Activated T-helper 1 cell treated with anti-CD3 and anti-CD28 coated beads, Interleukin-2, amount 50 U/mL, for 16 hours (primary cell): ENCODE results near the gene TRMU.
"Not testable (repeated sequence)": the region's sequence is repeated elsewhere in the genome, so short reads cannot be mapped to it uniquely, and the experiment has no call there.

Experiments used
- DNase-seq, 2 donors: peaks; one replicate each; pipeline ENCODE4 v3.0.0-alpha.2; 2020; ENCODE audit warnings: low read depth in 1 of 2, low spot score in 1 of 2

TRMU gene

DNA sequence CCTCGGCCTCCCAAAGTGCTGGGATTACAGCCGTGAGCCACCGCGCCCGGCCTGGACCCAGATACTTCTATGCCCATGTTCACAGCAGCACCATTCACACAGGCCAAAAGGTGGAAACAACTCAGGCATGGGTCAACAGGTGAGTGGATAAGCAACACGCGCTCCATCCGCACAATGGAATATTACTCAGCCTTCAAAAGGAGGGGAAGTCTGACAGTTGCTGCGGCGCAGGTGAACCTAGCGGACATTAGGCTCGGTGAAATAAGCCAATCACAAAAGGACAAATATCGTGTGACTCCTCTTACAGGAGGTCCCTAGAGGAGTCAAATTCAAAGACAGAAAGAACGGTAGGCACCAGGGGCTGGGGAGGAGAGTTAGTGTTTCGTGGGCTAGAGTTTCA is 47.0 kb downstream of the TRMU start:
- DNase-seq = no peak

DNA sequence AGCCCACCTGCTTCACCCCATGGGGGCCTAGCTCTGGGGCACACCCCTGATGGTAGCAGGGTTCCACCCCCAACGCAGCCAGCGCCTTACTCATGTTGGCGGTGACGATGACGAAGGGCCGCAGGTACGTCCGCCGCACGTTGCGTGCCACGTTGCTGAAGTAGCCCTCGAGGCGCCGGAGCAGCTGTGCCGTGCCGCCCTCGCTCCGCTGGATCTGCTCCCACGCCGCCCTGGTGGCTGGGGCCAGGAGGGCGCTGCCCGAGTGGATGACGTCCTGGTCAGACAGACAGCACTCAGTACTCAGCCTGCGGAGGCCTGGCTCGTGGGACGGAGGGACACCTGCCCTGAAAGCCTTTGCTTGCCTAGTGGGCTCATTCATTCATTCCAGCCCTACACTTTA is 50.8 kb downstream of the TRMU start:
- DNase-seq = no peak

DNA sequence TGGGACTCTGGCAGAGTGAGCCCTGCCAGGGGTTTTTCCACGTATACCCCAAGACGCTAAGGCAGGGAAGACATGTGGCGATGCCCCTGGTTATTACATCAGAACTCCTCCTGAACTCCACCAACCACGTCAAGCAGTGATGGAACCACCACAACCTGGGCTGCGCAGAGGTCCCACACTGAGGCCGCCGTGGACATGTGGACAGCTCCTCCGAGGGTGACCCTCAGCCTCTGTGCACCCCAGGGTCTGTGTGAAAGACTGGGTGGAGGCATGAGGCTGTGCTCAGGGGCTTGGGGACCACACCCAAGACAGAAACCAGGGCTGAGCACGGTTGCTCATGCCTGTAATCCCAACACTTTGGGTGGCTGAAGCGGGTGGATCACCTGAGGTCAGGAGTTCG is 52.2 kb downstream of the TRMU start:
- no peak for DNase-seq

DNA sequence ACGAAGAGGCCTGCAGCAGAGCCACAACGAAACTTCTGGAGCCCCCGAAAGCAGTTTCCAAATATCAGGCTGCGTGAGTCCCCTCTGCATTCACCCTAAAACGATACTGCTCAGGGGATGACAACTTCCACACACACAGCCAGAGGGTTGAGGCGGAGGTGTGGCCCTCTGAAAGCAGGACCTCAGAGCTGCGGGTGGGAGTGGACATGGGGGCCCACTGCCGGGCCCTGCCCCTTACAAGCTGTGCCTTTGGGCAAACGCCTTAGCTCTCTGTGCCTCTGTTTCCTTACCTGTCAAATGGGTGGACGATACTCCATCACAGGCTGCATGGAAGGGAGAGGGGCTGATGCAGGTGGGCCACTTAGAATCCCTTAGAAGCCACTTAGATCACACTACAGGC is 53.1 kb downstream of the TRMU start:
- DNase-seq = no peak

- no peak for DNase-seq
Measured at GRCh38 chr22:46389081-46389480, 53.6 kb downstream of the TRMU start.

GRCh38 chr22:46390105-46390651 is 54.7 kb downstream of the TRMU start:
- no peak for DNase-seq

DNA sequence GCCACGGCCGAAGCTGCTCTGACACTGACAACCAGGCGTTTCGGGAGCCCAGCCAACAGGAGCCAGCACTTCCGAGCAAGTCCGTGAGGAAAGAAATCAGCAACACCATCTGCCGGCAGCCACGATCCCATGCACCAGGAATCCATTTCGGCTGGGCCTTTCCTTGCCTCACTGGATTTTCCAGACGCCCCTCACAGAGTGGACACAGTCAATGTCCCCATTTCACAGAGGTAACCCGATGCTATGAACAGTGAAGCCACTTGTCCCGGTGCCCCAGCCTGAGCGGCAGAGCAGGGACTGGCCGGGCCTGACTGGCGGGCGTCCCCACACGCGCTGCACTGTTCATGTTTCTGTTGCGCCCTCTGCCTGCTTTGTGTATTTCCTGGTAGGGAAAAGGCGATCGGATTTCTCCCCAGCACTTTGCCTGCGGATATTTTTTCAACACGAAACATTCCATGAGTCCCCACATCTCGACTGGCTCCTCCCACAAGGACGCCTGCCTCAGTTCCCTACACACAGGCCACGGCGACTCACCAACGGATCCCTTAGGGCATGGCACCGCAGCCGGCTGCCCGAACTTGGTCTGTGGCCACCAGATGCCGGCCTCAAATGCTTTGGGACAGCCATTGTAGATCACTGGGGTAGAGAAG is 55.3 kb downstream of the TRMU start:
- DNase-seq = no peak

DNA sequence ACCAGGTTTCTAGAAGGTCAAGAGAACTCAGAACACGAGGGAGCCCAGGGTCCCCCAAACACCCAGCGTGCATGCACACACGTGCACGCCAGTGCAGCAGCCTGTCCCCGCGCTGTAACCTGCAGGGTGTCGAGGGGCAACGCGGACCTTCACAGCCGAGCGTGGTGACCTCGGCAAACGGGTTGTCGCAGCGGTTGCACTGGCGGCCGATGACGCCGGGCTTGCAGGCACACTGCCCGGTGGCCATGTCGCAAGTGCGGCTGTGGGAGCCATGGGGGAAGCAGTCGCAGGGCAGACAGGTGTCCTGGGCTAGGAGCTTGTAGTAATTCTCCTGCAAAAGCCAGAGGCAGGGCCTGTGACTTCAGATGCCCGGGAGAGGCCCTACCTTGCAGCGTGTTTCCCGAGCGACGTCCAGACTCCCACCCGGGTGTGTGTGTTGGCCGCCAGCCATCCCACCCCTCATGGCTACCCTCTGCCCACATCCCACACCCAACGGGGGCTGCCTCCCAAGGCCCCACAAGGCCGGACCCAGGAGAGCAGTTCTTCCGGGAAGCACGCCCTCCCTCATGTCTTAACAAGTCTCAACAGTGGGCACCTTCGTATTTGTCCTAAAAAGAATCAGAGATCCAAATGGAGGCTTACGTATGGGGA is 56.1 kb downstream of the TRMU start:
- no peak for DNase-seq

DNA sequence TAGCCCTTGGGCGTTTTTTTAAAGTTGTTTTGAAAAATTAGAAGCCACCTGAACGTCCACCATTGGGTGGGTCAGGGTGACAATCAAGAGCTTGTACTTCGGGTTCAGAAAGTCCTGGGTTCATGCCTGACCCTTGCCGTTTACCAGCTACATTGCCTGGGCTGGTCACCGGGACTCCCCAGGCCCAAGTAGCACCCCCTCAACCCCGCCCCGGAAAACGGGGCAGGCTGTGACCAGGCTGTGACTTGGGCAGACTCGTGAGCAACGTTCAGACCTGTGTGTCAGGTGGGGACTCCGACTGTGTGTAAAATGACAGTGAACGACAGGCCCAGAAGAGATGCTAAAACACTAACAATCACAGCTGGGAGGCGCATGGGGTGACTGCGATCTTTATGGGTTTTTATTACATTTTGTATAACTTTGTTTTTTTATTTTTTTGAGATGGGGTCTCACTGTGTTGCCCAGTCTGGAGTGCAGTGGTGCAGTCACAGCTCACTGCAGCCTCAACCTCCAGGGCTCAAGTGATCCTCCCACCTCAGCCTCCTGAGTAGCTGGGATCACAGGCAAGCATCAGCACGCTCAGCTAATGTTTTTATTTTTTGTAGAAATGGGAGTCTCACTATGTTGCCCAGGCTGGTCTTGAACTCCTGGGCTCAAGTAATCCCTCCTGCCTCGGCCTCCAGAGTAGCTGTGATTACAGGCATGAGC is 56.8 kb downstream of the TRMU start:
- DNase-seq = no peak

- DNase-seq = no peak
Measured at GRCh38 chr22:46393873-46394272, 58.4 kb downstream of the TRMU start.

GRCh38 chr22:46394622-46395021 is 59.1 kb downstream of the TRMU start:
- no peak for DNase-seq

DNA sequence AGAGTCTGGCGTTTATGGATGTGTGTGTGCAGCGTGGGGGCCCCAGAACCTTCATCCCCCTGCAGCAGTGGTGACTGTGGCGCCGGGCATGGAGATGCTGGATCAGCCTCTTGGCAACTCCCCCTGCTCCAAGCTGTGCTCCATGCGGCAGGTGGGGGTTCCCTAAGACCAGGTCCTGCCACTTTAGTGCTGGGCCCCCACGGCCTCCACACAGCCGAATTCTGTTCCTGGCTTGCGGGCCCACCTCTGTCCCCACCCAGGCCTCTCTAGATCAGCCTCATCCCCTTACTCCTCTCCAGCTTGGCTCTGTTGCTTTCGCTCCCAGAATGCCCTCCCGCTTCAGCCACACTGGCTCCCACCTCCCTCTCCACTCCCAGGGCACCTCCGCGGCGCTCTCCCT is 59.6 kb downstream of the TRMU start:
- DNase-seq = no peak

- DNase-seq = not testable (repeated sequence)
Measured at GRCh38 chr22:46397049-46397448, 61.5 kb downstream of the TRMU start.

- no peak for DNase-seq
Measured at GRCh38 chr22:46397514-46397913, 62.0 kb downstream of the TRMU start.

GRCh38 chr22:46397951-46398350 is 62.4 kb downstream of the TRMU start:
- no peak for DNase-seq

DNA sequence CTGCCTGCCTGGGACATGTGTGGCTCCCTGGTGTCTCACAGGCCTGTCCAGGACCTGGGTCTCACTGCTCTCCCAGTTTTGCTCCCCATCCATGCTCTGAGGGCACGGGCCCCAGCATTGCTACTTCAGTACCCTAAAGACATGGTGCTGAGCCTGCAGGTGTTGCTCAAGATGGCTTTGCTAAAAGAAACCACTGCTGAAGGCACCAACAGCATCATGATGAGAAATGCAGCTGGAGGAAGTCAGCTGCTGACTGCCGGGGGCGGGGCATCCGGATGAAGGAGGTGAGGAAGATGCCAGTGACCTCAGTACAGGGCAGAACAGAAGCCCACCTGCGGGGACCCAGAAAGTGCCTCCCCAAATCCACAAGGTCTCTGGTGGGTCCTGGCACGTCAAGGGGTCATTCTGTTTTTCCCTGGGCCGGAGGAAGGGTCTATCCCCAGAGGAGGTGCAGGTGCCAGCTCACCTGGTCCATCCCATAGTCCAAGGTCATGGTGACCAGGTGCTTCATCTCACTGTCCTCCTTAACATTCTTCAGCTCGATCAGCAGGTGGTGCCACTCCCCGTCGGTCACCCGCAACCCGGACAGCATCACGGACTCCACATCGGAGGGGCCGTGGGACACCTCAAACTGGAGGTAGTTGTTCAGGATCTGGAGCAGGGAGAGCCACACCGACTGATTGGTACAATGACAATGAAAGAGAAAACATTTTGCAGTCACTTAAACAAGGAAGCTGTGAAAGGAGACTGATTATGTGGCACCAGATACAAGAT is 63.9 kb downstream of the TRMU start:
- DNase-seq = no peak

GRCh38 chr22:46401370-46401769 is 65.9 kb downstream of the TRMU start:
- DNase-seq = no peak

GRCh38 chr22:46402505-46402904 is 67.0 kb downstream of the TRMU start:
- no peak for DNase-seq

DNA sequence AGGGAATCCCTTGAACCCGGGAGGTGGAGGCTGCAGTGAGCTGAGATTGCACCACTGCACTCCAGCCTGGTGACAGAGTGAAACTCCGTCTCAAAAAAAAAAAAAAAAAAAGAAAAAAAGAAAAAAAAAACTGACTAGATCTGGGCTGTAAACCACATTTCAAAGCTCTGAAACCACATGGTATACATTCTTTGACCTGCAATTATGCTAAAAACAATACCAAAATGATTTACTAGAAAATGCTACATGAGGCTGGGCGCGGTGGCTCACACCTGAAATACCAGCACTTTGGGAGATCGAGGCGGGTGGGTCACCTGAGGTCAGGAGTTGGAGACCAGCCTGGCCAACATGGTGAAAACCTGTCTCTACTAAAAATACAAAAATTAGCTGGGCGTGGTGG is 68.4 kb downstream of the TRMU start:
- not testable (repeated sequence) for DNase-seq

DNA sequence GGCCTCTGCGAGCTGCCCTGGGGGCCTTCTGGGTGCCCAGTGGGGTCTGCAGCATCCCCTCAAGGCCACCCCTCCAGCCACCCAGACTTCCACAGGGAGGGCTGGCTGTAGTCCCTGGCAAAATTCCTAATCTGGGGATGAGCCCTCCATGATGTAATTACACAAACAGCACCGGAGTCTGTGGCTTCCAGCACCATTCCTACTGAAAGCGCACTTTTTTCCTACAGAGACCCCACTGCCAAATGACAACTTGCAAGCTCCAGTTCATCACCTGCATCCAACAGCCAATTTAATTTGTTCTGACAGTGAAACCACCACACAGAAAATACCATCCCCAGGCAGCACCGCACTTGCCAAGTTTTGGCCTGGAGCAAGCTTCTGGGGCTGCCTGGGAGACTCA is 70.4 kb downstream of the TRMU start:
- DNase-seq = no peak

- no peak for DNase-seq
Measured at GRCh38 chr22:46406349-46406748, 70.8 kb downstream of the TRMU start.

DNA sequence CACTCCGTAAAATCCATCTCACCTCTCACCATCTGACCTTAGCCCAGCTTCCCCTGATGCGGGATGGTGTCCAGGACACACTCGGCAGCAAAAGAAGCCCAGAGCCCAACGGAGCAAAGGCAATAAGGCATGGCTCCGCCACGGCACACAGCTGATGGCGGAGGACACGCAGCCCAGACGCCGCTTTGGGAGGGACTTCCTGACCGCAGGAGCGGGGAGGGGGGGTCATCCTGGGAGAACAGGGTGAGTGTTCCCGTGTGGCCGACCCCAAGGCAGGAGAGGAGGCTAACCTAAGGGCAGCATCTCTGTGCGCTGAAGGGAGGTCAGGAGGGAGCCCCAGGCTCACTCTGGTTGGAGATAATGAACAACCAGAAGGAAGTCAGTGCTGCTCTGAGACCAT is 71.3 kb downstream of the TRMU start:
- DNase-seq = no peak
